Liver (tissue), 3 donors: ENCODE data around the gene MED27.

Source experiments
- JUND ChIP-seq, 2 donors: IDR thresholded peaks; 2 replicates each; pipeline ENCODE4 v1.6.1; 2016; ENCODE audit warnings: antibody characterized with exemption in 2 of 2
- YY1 ChIP-seq: IDR thresholded peaks from 2 replicates; pipeline ENCODE4 v1.6.1; 2016; ENCODE audit warnings: antibody characterized with exemption, mild to moderate bottlenecking
- TF ChIP-seq, protein P1 (sequence below): fragments of 150-350 bp; IDR thresholded peaks from 2 replicates; pipeline ENCODE4 v1.5.1; 2017; ENCODE audit warnings: improper control_type of control experiment, low read depth, low read length; ENCODE audit not compliant: missing input control
- donor health status: healthy.
- donor health status: healthy.

- TF ChIP-seq YY1 (no peak), JUND (IDR thresholded peaks at IDR 0.05) (no peak)
- TF ChIP-seq, protein P1, sequence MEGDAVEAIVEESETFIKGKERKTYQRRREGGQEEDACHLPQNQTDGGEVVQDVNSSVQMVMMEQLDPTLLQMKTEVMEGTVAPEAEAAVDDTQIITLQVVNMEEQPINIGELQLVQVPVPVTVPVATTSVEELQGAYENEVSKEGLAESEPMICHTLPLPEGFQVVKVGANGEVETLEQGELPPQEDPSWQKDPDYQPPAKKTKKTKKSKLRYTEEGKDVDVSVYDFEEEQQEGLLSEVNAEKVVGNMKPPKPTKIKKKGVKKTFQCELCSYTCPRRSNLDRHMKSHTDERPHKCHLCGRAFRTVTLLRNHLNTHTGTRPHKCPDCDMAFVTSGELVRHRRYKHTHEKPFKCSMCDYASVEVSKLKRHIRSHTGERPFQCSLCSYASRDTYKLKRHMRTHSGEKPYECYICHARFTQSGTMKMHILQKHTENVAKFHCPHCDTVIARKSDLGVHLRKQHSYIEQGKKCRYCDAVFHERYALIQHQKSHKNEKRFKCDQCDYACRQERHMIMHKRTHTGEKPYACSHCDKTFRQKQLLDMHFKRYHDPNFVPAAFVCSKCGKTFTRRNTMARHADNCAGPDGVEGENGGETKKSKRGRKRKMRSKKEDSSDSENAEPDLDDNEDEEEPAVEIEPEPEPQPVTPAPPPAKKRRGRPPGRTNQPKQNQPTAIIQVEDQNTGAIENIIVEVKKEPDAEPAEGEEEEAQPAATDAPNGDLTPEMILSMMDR, result no peak
These were observed 65.4 kb downstream of the MED27 start for GRCh38 chr9:132014218-132014805.
